Limb (tissue), 2 donors: ENCODE results near the gene CCDC60.
"Not testable (repeated sequence)": the region's sequence is repeated elsewhere in the genome, so short reads cannot be mapped to it uniquely, and the experiment has no call there.

Source experiments
- DNase-seq, 2 donors: peaks; one replicate each; pipeline ENCODE4 v3.0.0-alpha.2; 2016; ENCODE audit errors: extremely low spot score in 2 of 2

CCDC60 gene

GRCh38 chr12:119338593-119339363 lies 4.2 kb downstream of the CCDC60 start:
- no peak for DNase-seq

- DNase-seq, result no peak
Observed at GRCh38 chr12:119340578-119340977, 6.0 kb downstream of the CCDC60 start.

GRCh38 chr12:119341020-119341419 lies 6.5 kb downstream of the CCDC60 start:
- no peak for DNase-seq

GRCh38 chr12:119341988-119342387 lies 7.5 kb downstream of the CCDC60 start:
- DNase-seq, result no peak

GRCh38 chr12:119343130-119343529 lies 8.6 kb downstream of the CCDC60 start:
- no peak for DNase-seq

GRCh38 chr12:119354172-119354571 lies 19.6 kb downstream of the CCDC60 start:
- DNase-seq, result no peak

- not testable (repeated sequence) for DNase-seq
Observed at GRCh38 chr12:119360366-119360765, 25.8 kb downstream of the CCDC60 start.

GRCh38 chr12:119363037-119363436 lies 28.5 kb downstream of the CCDC60 start:
- no peak for DNase-seq

- DNase-seq, result no peak
Observed at GRCh38 chr12:119363490-119363889, 29.0 kb downstream of the CCDC60 start.

- DNase-seq, result no peak
Observed at GRCh38 chr12:119365451-119365850, 30.9 kb downstream of the CCDC60 start.

- no peak for DNase-seq
Observed at GRCh38 chr12:119366007-119366406, 31.5 kb downstream of the CCDC60 start.

GRCh38 chr12:119369161-119369560 lies 34.6 kb downstream of the CCDC60 start:
- DNase-seq, result no peak

GRCh38 chr12:119369907-119370546 lies 35.5 kb downstream of the CCDC60 start:
- no peak for DNase-seq

- no peak for DNase-seq
Observed at GRCh38 chr12:119372540-119372939, 38.0 kb downstream of the CCDC60 start.

GRCh38 chr12:119373001-119373400 lies 38.5 kb downstream of the CCDC60 start:
- DNase-seq, result no peak

- DNase-seq, result no peak
Observed at GRCh38 chr12:119373666-119374065, 39.1 kb downstream of the CCDC60 start.

- no peak for DNase-seq
Observed at GRCh38 chr12:119374635-119375034, 40.1 kb downstream of the CCDC60 start.

GRCh38 chr12:119375075-119375882 lies 40.8 kb downstream of the CCDC60 start:
- DNase-seq, result no peak

GRCh38 chr12:119375883-119376190 lies 41.3 kb downstream of the CCDC60 start:
- no peak for DNase-seq

- no peak for DNase-seq
Observed at GRCh38 chr12:119378903-119379302, 44.4 kb downstream of the CCDC60 start.

GRCh38 chr12:119381471-119382235 lies 47.1 kb downstream of the CCDC60 start:
- DNase-seq, result no peak

GRCh38 chr12:119383206-119383605 lies 48.7 kb downstream of the CCDC60 start:
- DNase-seq, result no peak
